ENCODE data around the gene PSORS1C2.
"Not testable (repeated sequence)": the region's sequence is repeated elsewhere in the genome, so short reads cannot be mapped to it uniquely, and the experiment has no call there.

Gene PSORS1C2
- long read RNA-seq = 0 reads

DNA sequence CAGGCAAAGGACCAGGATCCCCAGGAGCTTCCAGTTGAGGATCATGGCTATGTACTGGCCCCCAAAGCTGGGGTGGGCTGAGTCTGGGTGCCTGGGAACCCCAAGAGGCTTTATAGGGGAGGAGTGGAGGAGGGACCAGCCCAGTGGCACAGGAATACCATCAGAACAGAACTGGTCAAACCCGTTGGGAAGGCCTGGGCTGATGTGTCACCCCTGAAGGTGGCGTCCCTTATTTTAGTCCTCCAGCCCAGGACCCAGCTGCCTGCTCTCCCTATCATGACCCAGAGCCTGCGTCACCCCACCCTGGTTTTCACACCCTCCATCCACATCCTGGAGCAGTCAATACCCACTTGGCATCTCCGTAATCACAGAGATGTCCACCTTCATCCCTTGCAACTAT is at the start of gene PSORS1C2:
Gene PSORS1C2 (minus strand): TSS at position 85 of the 400 bp plus-strand sequence. CDS start 40 bp downstream, at position 45.
- no peak within 1 kb of the TSS for H3K27ac ChIP-seq (replicated peaks)
- no peaks in the 10 kb centered on the region for H3K27me3 ChIP-seq (ENCODE audit: insufficient read depth, poor library complexity, severe bottlenecking)
- H3K4me3 ChIP-seq (replicated peaks; ENCODE audit: insufficient read depth, low read length) = no peak within 1 kb of the TSS
- TF ChIP-seq, protein P1, sequence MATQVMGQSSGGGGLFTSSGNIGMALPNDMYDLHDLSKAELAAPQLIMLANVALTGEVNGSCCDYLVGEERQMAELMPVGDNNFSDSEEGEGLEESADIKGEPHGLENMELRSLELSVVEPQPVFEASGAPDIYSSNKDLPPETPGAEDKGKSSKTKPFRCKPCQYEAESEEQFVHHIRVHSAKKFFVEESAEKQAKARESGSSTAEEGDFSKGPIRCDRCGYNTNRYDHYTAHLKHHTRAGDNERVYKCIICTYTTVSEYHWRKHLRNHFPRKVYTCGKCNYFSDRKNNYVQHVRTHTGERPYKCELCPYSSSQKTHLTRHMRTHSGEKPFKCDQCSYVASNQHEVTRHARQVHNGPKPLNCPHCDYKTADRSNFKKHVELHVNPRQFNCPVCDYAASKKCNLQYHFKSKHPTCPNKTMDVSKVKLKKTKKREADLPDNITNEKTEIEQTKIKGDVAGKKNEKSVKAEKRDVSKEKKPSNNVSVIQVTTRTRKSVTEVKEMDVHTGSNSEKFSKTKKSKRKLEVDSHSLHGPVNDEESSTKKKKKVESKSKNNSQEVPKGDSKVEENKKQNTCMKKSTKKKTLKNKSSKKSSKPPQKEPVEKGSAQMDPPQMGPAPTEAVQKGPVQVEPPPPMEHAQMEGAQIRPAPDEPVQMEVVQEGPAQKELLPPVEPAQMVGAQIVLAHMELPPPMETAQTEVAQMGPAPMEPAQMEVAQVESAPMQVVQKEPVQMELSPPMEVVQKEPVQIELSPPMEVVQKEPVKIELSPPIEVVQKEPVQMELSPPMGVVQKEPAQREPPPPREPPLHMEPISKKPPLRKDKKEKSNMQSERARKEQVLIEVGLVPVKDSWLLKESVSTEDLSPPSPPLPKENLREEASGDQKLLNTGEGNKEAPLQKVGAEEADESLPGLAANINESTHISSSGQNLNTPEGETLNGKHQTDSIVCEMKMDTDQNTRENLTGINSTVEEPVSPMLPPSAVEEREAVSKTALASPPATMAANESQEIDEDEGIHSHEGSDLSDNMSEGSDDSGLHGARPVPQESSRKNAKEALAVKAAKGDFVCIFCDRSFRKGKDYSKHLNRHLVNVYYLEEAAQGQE (IDR thresholded peaks at IDR 0.05; ENCODE audit: insufficient replicate concordance, low read depth) = no peak
- TF ChIP-seq SPI1 (IDR thresholded peaks at IDR 0.05; ENCODE audit: borderline replicate concordance, low read depth) (no peak), POLR2AphosphoS5 (IDR thresholded peaks at IDR 0.05; ENCODE audit: low read depth) (no peak), GABPA (IDR thresholded peaks at IDR 0.05; ENCODE audit: low read depth) (no peak)
- TF ChIP-seq, protein P2, sequence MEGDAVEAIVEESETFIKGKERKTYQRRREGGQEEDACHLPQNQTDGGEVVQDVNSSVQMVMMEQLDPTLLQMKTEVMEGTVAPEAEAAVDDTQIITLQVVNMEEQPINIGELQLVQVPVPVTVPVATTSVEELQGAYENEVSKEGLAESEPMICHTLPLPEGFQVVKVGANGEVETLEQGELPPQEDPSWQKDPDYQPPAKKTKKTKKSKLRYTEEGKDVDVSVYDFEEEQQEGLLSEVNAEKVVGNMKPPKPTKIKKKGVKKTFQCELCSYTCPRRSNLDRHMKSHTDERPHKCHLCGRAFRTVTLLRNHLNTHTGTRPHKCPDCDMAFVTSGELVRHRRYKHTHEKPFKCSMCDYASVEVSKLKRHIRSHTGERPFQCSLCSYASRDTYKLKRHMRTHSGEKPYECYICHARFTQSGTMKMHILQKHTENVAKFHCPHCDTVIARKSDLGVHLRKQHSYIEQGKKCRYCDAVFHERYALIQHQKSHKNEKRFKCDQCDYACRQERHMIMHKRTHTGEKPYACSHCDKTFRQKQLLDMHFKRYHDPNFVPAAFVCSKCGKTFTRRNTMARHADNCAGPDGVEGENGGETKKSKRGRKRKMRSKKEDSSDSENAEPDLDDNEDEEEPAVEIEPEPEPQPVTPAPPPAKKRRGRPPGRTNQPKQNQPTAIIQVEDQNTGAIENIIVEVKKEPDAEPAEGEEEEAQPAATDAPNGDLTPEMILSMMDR (IDR thresholded peaks at IDR 0.05; ENCODE audit: insufficient read depth, low read length) = no peak
- no peak for DNase-seq (ENCODE audit: low read depth in 1 of 2, low spot score in 1 of 2)

DNA sequence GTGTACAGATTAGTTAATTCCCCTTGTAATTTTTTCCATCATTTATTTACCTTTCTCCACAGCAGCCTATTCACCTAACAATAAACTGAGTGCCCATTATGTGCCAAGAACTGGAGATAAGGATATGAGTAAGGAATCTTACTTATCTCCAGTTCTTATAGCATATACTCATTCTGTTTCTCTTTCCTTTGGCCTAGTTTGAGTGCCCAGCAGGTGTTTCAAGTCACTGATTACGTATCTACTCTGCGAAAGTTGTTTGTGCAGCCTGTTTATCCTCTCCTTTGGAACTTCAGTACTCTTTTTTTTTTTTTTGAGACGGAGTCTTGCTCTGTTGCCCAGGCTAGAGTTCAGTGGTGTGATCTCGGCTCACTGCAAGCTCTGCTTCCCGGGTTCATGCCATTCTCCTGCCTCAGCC is 48.9 kb upstream of the PSORS1C2 start:
- no peak for DNase-seq (ENCODE audit: low read depth in 1 of 2, low spot score in 1 of 2)
- TF ChIP-seq POLR2AphosphoS5 (IDR thresholded peaks at IDR 0.05; ENCODE audit: low read depth) = no peak
- no peak for TF ChIP-seq SPI1 (IDR thresholded peaks at IDR 0.05; ENCODE audit: borderline replicate concordance, low read depth)
- TF ChIP-seq, protein P2 (IDR thresholded peaks at IDR 0.05; ENCODE audit: insufficient read depth, low read length) = no peak
- TF ChIP-seq, protein P1 (IDR thresholded peaks at IDR 0.05; ENCODE audit: insufficient replicate concordance, low read depth) = no peak
- TF ChIP-seq GABPA (IDR thresholded peaks at IDR 0.05; ENCODE audit: low read depth) = no peak
- no peak overlapping the region for H3K4me3 ChIP-seq (replicated peaks; ENCODE audit: insufficient read depth, low read length)
- no peak overlapping the region for H3K27ac ChIP-seq (replicated peaks)
- no peaks in the 10 kb centered on the region for H3K27me3 ChIP-seq (ENCODE audit: insufficient read depth, poor library complexity, severe bottlenecking)

DNA sequence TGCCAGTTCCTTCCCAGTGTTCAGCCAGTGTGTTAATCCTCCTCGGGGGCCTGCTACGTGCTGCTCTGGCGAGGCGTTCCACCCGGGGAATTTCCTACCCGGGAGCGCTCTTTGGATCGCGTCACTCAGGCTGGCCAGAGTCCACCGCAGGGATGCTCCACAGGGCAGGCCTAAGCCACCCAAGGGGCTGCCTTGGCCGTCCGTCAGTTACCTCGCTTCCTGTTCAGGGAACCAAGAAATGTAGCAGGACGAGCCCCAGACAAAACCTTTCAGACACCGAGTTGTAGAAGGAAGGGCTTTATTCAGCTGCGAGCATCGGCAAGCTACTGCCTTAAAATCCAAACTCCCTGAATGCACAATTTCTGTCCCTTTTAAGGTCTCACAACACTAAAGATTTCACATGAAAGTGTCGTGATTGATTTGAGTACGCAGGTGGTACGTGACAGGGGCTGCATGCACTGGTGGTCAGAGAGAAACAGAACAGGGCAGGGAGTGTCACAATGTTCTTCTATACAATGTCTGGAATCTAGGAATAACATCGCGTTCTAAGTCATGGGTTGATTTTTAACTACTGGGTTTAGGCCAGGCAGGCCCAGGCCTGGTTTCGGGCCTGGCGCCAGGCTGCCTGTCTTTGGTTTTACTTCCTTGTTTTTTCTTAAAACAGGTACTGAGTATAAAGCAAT is 47.3 kb upstream of the PSORS1C2 start:
- Histone ChIP-seq H3K4me3 (replicated peaks; ENCODE audit: insufficient read depth, low read length) (no peak overlapping the region), H3K27me3 (ENCODE audit: insufficient read depth, poor library complexity, severe bottlenecking) (no peaks in the 10 kb centered on the region)

DNA sequence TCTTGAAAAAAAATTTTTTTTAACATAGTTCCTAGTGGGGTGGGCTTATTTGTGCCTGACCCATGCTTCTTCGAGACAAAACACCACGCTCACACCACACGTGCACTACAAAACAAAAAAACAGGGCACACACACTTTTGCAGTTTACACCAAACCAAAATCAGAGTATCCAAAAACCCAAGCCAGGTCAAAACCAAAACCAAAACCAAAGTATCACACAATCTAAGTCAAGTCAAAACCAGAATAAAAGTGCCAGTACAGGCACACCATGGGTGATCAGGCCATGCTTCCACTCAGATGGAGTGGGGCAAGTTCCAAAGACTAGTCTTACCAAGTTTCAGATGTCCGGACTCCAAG is 46.8 kb upstream of the PSORS1C2 start:
- H3K27ac ChIP-seq (replicated peaks); H3K27me3 ChIP-seq (ENCODE audit: insufficient read depth, poor library complexity, severe bottlenecking); DNase-seq (ENCODE audit: low read depth in 1 of 2, low spot score in 1 of 2); H3K4me3 ChIP-seq (replicated peaks; ENCODE audit: insufficient read depth, low read length): not testable (repeated sequence)

More for the DNA sequence above, 47.3 kb upstream of the PSORS1C2 start:
- TF ChIP-seq GABPA (IDR thresholded peaks at IDR 0.05; ENCODE audit: low read depth) (no peak), POLR2AphosphoS5 (IDR thresholded peaks at IDR 0.05; ENCODE audit: low read depth) (no peak), SPI1 (IDR thresholded peaks at IDR 0.05; ENCODE audit: borderline replicate concordance, low read depth) (no peak)
- TF ChIP-seq, protein P2 (IDR thresholded peaks at IDR 0.05; ENCODE audit: insufficient read depth, low read length) = no peak
- TF ChIP-seq, protein P1 (IDR thresholded peaks at IDR 0.05; ENCODE audit: insufficient replicate concordance, low read depth) = no peak
- no peak for DNase-seq (ENCODE audit: low read depth in 1 of 2, low spot score in 1 of 2)
- no peak overlapping the region for H3K27ac ChIP-seq (replicated peaks)

DNA sequence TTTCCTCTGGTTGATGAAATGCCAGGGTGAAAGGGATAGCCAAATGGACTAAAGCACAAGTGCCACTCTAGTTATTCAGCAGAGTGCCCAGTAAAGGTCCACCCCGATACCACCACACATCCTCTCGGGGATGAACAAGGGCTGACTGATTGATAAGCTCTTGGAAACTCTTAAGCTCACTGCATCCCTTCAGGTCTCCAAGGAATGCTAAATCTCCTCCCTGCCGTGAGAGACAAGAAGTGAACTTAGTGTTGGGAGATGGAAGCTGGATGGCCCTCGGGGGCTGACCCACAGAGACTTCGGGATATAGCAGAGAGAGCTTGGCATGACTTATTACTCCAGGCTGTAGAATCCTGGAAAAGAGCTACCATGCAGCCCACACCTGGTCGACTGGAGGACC is 45.0 kb upstream of the PSORS1C2 start:
- not testable (repeated sequence) for H3K27me3 ChIP-seq (ENCODE audit: insufficient read depth, poor library complexity, severe bottlenecking); H3K27ac ChIP-seq (replicated peaks); DNase-seq (ENCODE audit: low read depth in 1 of 2, low spot score in 1 of 2); H3K4me3 ChIP-seq (replicated peaks; ENCODE audit: insufficient read depth, low read length)

DNA sequence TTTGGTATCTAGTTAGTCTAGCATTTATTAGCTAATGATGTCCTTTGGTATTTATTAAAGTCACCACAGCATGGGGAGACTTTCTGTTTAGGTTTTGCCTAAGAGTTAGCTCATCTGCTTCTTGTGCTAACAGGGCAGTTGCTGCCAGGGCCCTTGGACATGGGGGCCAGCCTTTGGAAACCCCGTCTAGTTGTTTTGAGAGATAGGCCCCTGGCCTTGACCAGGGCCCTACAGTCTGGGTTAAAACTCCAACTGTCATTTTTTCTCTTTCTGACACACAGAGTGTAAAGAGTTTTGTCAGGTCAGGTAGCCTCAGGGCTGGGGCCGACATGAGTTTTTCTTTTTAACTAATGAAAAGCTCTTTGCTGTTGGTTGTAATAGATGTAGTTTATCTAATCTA is 44.4 kb upstream of the PSORS1C2 start:
- DNase-seq (ENCODE audit: low read depth in 1 of 2, low spot score in 1 of 2); H3K27ac ChIP-seq (replicated peaks); H3K4me3 ChIP-seq (replicated peaks; ENCODE audit: insufficient read depth, low read length); H3K27me3 ChIP-seq (ENCODE audit: insufficient read depth, poor library complexity, severe bottlenecking): not testable (repeated sequence)
